Heart left ventricle (tissue), 16 donors: ENCODE measurements around the gene PRKN. TPM values are rescaled to one million over a fixed set of nuclear protein-coding genes. Genes with fewer than 3 reads are reported as not detected.
A peak's percentile ranks its signal among the peaks of the same experiment; 100 is the strongest.

Source experiments
- ATAC-seq, 4 donors: fragments of 200-7000 bp; cut with Tn5 transposase; one replicate each; pipeline ENCODE4 v1.9.1; 2020 to 2022; ENCODE audit warnings: moderate library complexity in 4 of 4, mild to moderate bottlenecking in 3 of 4, moderate number of reproducible peaks in 1 of 4
- DNase-seq, 5 donors: peaks; one replicate each; pipeline ENCODE4 v3.0.0-alpha.2; 2020
- H3K27ac ChIP-seq, 12 donors: fragments of 200-600 bp; sonication (generic) in 4 of 12; one replicate each; pipeline versions ENCODE4 v1.5.0 to v1.8.0; 2016 to 2022; ENCODE audit warnings: mild to moderate bottlenecking in 2 of 12
- H3K27me3 ChIP-seq, 9 donors: fragments of 200-600 bp; sonication (generic) in 2 of 9; one replicate each; pipeline versions ENCODE4 v1.5.1 to v1.8.0; 2016 to 2022; ENCODE audit warnings: mild to moderate bottlenecking in 3 of 9
- H3K36me3 ChIP-seq, 9 donors: fragments of 200-600 bp; sonication (generic) in 2 of 9; one replicate each; pipeline versions ENCODE4 v1.5.0 to v1.8.0; 2018 to 2022; ENCODE audit warnings: mild to moderate bottlenecking in 2 of 9
- H3K4me1 ChIP-seq, 12 donors: fragments of 200-600 bp; sonication (generic) in 4 of 12; one replicate each; pipeline versions ENCODE4 v1.5.0 to v1.8.0; 2016 to 2022; ENCODE audit warnings: mild to moderate bottlenecking in 3 of 12
- H3K4me3 ChIP-seq, 12 donors: fragments of 200-600 bp; sonication (generic) in 4 of 12; one replicate each; pipeline versions ENCODE4 v1.5.0 to v1.8.0; 2017 to 2022; ENCODE audit warnings: mild to moderate bottlenecking in 9 of 12, moderate library complexity in 4 of 12
- H3K9me3 ChIP-seq, 12 donors: fragments of 200-600 bp; sonication (generic) in 4 of 12; one replicate each; pipeline versions ENCODE4 v1.5.0 to v1.8.0; 2016 to 2022; ENCODE audit warnings: mild to moderate bottlenecking in 1 of 12
- POLR2A ChIP-seq, 2 donors: fragments of 450-650 bp; IDR thresholded peaks; one replicate each; pipeline ENCODE4 v1.6.1; 2017; ENCODE audit warnings: antibody characterized with exemption in 2 of 2, mild to moderate bottlenecking in 2 of 2, moderate library complexity in 2 of 2
- WGBS, 4 donors: extraction: QIAGEN DNeasy Blood & Tissue Kit in 2 of 4; methylation state at CpG; one replicate each; pipeline versions ENCODE4 v1.1.5 to v1.1.7; 2013 to 2018; 5-methylcytosine and 5-hydroxymethylcytosine counted together
- intact Hi-C, 10 donors: fragments of 100-400 bp; cut with DNase I; formaldehyde crosslinking; loops; one replicate each; pipeline versions ENCODE4 v1.11.1 to v1.14.2; 2022
- polyA plus RNA-seq, 2 donors: library from polyadenylated mRNA; stranded (reverse); fragments of 200-250 nt; gene quantifications; one replicate each; pipeline ENCODE4 v1.2.3, GENCODE V29; 2013
- total RNA-seq, 9 donors: library from RNA; depleted of rRNA in 2 of 9; stranded (reverse); fragments of >200 nt in 2 of 9; fragmentation: NEBNext Ultra II Directional in 3 of 9; extraction: Animal tissue kit (Norgen Biotek cat#: 25700) in 3 of 9; gene quantifications; one replicate each; pipeline versions ENCODE4 v1.1.0 to v1.2.4, GENCODE V29; 2016 to 2023
- TF ChIP-seq, protein P1 (sequence below), 12 donors: fragments of 200-600 bp; sonication (generic) in 4 of 12; IDR thresholded peaks; one replicate each; pipeline versions ENCODE4 v1.5.0 to v1.8.0; 2018 to 2022; ENCODE audit warnings: antibody characterized with exemption in 12 of 12, mild to moderate bottlenecking in 5 of 12
- donor health status: ischemic (EF 13 %, LVEDD 7.1; RV severe dilation, severe dysfunction).
- donor health status: healthy with polysubstance abuse.
- donor health status: DM: no; HTN: yes; CAD: no.
- donor health status: DM: no; HTN: no; CAD: no.
- donor health status: ischemic (EF 25% LVEDD 6.9; RV normal size, moderate dysfunction).
- donor health status: ischemic (EF 25% LVEDD 5.7; RV mildly dilated, moderate dysfunction).
- donor health status: healthy.
- donor health status: DM: yes; HTN: yes; CAD: no.
- donor health status: ischemic (EF 35%, LVEDD 5.7; RV mildly dilated, moderate dysfunction).
- donor health status: nonischemic (EF 11% LVEDD 7.7; RV severe dilation, severe dysfunction).
- donor health status: DM: yes; HTN: yes; CAD: no.
- donor health status: PGD.
- donor health status: ischemic (EF 29% LVEDD 5.4; RV normal size, mild dysfunction).
- donor health status: nonischemic (EF 23%, LVEDD 6.1; RV moderate dilation, normal function).

The PRKN gene
- total and polyA plus RNA-seq, 11 donors: 3.4 to 32.5 (median 21.2) TPM

DNA sequence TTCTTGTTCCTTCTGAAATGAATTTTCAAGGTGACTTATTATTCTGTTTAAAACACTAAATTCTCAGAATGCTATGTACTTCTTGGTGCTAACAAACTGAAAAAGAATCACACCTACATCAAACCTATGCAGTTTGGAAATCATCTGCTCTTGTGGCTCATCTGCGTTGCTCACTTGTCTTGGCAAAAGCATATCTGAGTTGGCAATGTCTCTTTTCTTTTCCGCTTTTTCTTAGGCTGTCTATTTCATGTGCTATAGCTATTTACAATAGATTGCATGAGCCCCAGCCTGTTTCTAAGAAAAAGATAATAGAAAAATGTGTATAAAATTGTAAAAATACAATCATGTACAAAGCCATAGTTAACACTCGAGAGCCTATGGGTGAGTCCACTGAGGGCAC lies 1104.8 kb downstream of the PRKN start:
- peaks cover 0 to 8% (median 0%) of the 10 kb centered on the region in 12 donors for H3K4me1 ChIP-seq
- H3K27me3 ChIP-seq: no peaks in the 10 kb centered on the region
- H3K4me3 ChIP-seq: no peak overlapping the region
- WGBS, 4 donors: 57 to 65% (median 61%) methylated on average over 3 of the region's 3 CpGs
- H3K27ac ChIP-seq: no peak overlapping the region
- H3K9me3 ChIP-seq: no peaks in the 10 kb centered on the region
- no peaks in the 10 kb centered on the region for H3K36me3 ChIP-seq
- no peak for ATAC-seq
- no peak for DNase-seq
- TF ChIP-seq POLR2A (IDR thresholded peaks at IDR 0.05): no peak
- TF ChIP-seq, protein P1, sequence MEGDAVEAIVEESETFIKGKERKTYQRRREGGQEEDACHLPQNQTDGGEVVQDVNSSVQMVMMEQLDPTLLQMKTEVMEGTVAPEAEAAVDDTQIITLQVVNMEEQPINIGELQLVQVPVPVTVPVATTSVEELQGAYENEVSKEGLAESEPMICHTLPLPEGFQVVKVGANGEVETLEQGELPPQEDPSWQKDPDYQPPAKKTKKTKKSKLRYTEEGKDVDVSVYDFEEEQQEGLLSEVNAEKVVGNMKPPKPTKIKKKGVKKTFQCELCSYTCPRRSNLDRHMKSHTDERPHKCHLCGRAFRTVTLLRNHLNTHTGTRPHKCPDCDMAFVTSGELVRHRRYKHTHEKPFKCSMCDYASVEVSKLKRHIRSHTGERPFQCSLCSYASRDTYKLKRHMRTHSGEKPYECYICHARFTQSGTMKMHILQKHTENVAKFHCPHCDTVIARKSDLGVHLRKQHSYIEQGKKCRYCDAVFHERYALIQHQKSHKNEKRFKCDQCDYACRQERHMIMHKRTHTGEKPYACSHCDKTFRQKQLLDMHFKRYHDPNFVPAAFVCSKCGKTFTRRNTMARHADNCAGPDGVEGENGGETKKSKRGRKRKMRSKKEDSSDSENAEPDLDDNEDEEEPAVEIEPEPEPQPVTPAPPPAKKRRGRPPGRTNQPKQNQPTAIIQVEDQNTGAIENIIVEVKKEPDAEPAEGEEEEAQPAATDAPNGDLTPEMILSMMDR (IDR thresholded peaks at IDR 0.05): no peak
- intact Hi-C loops: no loop called here

DNA sequence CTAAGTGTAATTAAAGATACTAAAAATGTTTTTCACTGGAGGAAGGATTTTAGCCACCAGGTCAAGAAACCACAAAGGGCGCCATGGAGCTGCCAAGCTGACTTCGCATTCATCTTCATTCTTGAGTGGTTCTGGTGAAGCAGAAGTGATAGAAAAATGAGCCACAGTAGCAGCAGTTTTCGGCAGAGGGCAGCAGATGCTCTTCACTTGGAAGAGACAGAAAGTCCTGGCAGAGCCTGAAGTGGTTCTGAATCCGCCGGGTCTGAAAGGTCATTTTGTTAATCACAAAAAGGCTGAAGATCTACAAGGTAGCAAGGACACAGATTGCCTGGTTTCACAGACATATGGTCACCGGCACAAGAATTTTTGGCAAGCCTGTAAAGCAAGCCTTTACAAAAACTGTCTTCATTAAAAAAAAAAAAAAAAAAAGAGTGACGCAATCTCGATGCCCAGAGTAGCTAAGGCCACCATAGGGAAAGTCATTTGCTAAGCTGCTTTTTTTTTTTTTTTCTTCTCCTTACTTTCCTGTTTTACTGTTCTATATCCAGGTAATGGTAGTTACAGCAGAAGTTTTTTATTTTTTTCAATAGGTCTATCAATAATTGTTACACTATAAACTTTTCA lies 1108.6 kb downstream of the PRKN start:
- no peak overlapping the region for H3K4me3 ChIP-seq
- DNase-seq (peak in 2 of 5 donors; percentile 33 to 38), ATAC-seq (peak in 2 of 4 donors; percentile 49 to 79)
- H3K4me1 ChIP-seq: peaks cover 0 to 12% (median 0%) of the 10 kb centered on the region in 12 donors
- no peaks in the 10 kb centered on the region for H3K36me3 ChIP-seq
- intact Hi-C loops: no loop called here
- no peak for TF ChIP-seq POLR2A (IDR thresholded peaks at IDR 0.05)
- TF ChIP-seq, protein P1 (IDR thresholded peaks at IDR 0.05): peak in 9 of 12 donors; percentile 7 to 55 (median 28)
- H3K27ac ChIP-seq: no peak overlapping the region
- WGBS, 4 donors: 63 to 70% (median 67%) methylated on average over 8 of the region's 8 CpGs
- no peaks in the 10 kb centered on the region for H3K9me3 ChIP-seq
- no peaks in the 10 kb centered on the region for H3K27me3 ChIP-seq

DNA sequence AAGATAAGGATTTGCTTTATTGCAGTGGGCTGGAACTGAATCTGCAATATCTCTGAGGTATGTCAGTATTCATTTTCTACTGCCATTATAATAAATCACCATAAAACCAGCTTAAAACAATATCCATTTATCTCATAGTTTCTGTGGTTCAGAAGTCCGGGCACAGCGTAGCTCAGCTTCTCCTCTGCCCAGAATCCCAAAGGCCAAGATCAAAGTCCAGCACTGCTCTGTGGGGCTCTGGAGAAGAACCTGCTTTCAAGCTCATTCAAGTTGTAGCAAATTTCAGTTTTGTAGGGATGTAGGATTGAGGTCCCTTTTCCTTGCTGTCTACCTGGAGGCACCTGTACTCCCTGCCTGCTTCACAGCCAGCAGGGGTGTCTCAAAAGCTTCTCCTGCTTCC lies 1113.9 kb downstream of the PRKN start:
- no peaks in the 10 kb centered on the region for H3K27me3 ChIP-seq
- H3K4me1 ChIP-seq: peaks cover 0 to 7% (median 0%) of the 10 kb centered on the region in 12 donors
- peaks cover 0 to 13% (median 6%) of the 10 kb centered on the region in 12 donors for H3K9me3 ChIP-seq
- ATAC-seq (no peak), DNase-seq (no peak)
- intact Hi-C loops: no loop called here
- no peaks in the 10 kb centered on the region for H3K36me3 ChIP-seq
- TF ChIP-seq, protein P1 (IDR thresholded peaks at IDR 0.05): no peak
- TF ChIP-seq POLR2A (IDR thresholded peaks at IDR 0.05): no peak
- WGBS, 4 donors: 95 to 100% (median 97%) methylated on average over 2 of the region's 2 CpGs
- H3K4me3 ChIP-seq: no peak overlapping the region
- no peak overlapping the region for H3K27ac ChIP-seq

DNA sequence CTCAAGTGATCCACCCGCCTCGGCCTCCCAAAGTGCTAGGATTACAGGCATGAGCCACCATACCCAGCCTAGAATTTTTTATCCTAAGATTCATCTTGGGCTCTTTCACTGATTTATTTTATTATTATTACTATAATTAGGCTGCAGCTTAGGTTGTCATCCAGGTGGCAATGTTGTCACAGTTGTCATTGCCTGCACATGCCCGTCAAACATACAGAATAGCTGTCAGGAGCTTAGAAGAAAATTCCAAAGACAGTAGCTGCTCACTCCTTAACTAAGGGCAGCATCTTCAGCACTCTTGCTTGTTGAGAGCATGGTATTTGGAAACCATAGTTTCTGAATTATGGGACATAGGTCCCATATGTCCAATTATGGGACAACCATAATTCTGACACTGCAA lies 1118.8 kb downstream of the PRKN start:
- no peak for DNase-seq
- Histone ChIP-seq H3K27me3 (no peaks in the 10 kb centered on the region), H3K27ac (no peak overlapping the region), H3K4me3 (no peak overlapping the region), H3K36me3 (no peaks in the 10 kb centered on the region), H3K4me1 (no peaks in the 10 kb centered on the region), H3K9me3 (peaks cover 0 to 13% (median 6%) of the 10 kb centered on the region in 12 donors)
- ATAC-seq: no peak
- TF ChIP-seq POLR2A (IDR thresholded peaks at IDR 0.05): no peak
- TF ChIP-seq, protein P1 (IDR thresholded peaks at IDR 0.05): no peak
- WGBS, 4 donors: 93 to 100% (median 98%) methylated on average over 3 of the region's 3 CpGs
- intact Hi-C loops: no loop called here
